Hepatocyte (in vitro differentiated cells): ENCODE results near the gene RIMBP2.

Experiments used
- EZH2phosphoT487 ChIP-seq: fragments of 200-600 bp; sonication (generic); IDR thresholded peaks from one replicate; pipeline ENCODE4 v1.6.1; 2018; ENCODE audit warnings: antibody characterized with exemption, mild to moderate bottlenecking, low read depth, moderate library complexity; ENCODE audit not compliant: unreplicated experiment, severe bottlenecking
- TF ChIP-seq, protein P1 (sequence below): fragments of 200-600 bp; sonication (generic); IDR thresholded peaks from 2 replicates; pipeline ENCODE4 v1.5.1; 2016; ENCODE audit warnings: antibody characterized with exemption, mild to moderate bottlenecking; ENCODE audit not compliant: poor library complexity

- TF ChIP-seq, protein P1, sequence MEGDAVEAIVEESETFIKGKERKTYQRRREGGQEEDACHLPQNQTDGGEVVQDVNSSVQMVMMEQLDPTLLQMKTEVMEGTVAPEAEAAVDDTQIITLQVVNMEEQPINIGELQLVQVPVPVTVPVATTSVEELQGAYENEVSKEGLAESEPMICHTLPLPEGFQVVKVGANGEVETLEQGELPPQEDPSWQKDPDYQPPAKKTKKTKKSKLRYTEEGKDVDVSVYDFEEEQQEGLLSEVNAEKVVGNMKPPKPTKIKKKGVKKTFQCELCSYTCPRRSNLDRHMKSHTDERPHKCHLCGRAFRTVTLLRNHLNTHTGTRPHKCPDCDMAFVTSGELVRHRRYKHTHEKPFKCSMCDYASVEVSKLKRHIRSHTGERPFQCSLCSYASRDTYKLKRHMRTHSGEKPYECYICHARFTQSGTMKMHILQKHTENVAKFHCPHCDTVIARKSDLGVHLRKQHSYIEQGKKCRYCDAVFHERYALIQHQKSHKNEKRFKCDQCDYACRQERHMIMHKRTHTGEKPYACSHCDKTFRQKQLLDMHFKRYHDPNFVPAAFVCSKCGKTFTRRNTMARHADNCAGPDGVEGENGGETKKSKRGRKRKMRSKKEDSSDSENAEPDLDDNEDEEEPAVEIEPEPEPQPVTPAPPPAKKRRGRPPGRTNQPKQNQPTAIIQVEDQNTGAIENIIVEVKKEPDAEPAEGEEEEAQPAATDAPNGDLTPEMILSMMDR: no peak
- no peak for TF ChIP-seq EZH2phosphoT487
These were observed 361.7 kb downstream of the RIMBP2 start for GRCh38 chr12:130354407-130354806.
